OCI-LY7 (cell line): ENCODE data around the gene SEC11C.

Source experiments
- EZH2phosphoT487 ChIP-seq: fragments of 200-600 bp; sonication (generic); IDR thresholded peaks from 2 replicates; pipeline ENCODE4 v1.6.1; 2018; ENCODE audit warnings: low read depth, borderline replicate concordance, mild to moderate bottlenecking, mixed run types, antibody characterized with exemption, low read length, moderate library complexity, mixed read lengths
- TF ChIP-seq, protein P1 (sequence below): fragments of 200-600 bp; sonication (generic); conservative IDR thresholded peaks from 2 replicates; pipeline ENCODE4 v1.5.1; 2014; ENCODE audit warnings: mild to moderate bottlenecking, antibody characterized with exemption, low read length, moderate library complexity, mixed read lengths

DNA sequence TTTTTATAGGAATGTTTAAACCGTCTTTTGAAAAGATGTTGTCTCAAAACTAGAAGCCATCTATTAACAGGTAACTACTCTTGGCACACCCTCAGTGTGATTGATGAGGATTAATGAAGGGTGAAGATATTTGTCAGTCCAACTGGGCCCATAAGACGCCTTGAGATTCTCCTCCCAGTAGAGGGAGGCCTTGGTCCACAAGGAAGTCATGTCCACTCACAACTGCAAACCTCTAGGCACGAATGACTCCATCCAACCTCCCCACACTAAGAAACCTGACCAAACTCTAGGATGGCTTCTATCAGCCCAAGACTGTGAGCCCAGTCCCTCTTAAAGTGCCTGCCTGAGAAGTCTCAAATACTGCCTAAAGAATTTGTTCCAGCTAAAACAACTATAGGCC, 61.1 kb downstream of the SEC11C start:
- TF ChIP-seq, protein P1, sequence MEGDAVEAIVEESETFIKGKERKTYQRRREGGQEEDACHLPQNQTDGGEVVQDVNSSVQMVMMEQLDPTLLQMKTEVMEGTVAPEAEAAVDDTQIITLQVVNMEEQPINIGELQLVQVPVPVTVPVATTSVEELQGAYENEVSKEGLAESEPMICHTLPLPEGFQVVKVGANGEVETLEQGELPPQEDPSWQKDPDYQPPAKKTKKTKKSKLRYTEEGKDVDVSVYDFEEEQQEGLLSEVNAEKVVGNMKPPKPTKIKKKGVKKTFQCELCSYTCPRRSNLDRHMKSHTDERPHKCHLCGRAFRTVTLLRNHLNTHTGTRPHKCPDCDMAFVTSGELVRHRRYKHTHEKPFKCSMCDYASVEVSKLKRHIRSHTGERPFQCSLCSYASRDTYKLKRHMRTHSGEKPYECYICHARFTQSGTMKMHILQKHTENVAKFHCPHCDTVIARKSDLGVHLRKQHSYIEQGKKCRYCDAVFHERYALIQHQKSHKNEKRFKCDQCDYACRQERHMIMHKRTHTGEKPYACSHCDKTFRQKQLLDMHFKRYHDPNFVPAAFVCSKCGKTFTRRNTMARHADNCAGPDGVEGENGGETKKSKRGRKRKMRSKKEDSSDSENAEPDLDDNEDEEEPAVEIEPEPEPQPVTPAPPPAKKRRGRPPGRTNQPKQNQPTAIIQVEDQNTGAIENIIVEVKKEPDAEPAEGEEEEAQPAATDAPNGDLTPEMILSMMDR = no peak
- TF ChIP-seq EZH2phosphoT487 = no peak
